ENCODE results near the gene CPM.

Gene CPM

DNA sequence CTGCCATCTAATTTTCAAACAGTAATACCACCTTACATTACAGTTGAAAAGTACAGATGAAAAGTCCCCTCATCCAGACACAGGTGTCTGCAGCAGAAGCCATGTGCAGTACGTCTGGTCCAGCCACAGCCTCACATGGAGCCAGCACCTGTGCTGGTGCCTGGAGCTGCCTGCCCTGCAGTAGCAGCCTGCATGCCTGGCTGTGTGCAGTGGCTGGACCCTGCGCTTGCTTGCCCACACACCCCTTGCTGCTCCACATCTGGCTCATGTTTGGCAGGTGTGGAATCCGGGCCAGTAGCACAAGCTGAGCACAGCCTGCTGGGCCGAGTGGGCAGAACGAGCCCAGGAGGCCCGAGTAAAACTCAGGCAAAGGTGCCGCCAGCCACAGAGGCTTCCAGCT, 21.8 kb upstream of the CPM start:
- DNase-seq = no peak

DNA sequence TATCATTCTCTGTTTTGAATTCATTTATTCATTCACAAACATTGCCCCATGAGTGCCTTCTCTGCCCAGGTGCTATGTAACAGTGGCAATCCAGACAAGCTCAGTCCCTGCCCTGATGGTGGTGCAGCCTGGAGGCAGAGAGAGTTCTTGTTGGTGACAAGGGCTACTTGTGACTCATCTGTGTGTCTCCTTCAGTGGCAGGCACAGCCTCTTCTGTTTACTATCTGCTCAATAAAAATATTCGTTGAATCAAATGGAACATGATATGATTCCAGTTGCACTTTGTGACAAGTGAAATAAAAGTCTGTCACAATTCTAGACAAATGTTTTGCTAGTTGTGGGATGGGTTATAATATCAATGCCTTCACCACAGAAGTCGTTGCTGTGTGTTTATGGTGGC, 20.6 kb upstream of the CPM start:
- DNase-seq = no peak

DNA sequence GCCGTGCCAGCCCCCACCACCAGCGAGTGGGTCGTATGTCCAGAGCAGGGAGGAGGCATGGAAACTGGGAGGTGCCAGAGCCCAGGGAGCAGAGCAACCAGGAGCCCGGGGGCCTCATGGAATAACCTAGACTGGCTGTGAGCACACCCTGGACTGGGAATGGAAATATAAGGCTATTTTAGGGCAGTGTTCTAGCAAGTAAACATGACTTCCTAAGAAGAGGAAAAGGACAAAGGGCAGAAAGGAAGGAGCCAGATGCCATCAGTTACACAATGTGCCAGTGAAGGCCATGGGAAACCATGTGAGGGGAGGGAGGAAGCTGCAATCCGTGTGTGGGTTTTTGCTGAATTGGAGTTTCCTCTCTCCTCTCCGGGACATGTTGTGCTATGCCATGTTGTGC, 18.7 kb upstream of the CPM start:
- peak in 3 of 14 donors; percentile 1 to 20 (median 9) for DNase-seq

DNA sequence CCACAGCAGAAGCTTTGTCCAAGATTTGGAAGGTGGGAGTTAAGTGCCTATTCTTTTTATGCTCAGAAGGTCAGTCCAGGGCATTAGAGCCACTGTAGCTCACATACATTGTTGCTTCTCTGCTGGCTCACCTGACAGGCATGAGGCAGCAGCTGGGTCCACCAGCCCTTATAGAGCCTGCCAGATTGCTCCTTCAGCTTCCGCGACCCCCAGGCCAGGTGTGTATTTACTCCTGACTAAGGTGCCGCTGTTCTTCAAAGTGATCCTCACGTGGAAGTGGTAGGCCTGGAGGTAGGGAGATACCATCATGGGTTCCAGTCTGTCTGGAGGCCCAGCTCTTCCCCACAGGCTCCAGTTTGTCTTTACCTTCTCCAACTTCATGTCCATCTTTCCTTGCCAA, 17.5 kb upstream of the CPM start:
- DNase-seq = no peak

DNA sequence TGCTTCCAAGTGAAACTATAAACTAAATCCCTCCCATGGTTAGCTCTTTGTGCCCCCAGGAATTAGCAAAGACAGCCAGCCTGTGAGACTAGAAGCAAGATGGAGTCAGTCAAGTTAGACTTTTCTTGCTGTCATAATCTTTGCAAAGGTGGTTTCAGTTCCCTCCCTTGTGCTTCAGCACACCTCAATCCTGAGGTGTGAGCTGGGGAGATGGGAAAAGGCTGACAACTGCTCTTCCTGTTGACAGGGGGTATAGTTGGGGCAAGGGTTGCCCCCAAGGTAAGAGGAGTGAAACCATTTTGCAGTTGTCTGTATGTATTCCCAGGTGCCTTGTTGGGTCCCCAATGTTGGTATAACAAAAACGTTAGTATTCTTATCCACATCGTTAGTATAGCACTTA, 12.3 kb upstream of the CPM start:
- no peak for DNase-seq

DNA sequence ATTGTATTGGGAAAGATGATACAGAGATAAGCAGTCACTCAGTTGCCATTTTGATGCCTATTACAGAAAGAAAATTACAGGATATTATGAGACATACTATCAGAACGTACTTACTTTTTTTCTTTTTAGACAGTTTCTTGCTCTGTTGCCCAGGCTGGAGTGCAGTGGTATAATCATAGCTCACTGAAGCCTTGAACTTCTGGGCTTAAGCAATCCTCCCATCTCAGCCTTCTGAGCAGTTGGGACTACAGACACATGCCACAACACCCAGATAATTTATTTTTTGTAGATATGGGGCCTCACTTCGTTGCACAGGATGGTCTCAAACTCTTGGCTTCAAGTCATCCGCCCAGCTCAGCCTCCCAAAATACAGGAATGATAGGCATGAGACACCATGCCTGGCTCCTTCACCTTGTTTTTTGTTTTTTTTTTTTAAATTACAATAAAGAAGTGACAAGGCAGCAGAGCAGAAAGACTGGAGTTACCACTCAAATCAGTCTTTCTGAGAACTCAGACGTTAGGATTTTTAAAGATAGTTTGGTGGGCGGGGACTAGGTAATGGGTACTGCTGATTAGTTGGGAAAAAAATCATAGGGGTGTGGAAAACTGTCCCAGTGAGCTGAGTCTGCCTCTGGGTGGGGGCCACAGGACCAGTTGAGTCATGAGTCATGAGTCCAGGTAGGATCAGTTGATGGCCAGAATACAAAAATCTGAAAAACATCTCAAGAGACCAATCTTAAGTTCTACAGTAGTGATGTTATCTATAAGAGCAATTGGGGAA, 11.5 kb upstream of the CPM start:
- DNase-seq = no peak

DNA sequence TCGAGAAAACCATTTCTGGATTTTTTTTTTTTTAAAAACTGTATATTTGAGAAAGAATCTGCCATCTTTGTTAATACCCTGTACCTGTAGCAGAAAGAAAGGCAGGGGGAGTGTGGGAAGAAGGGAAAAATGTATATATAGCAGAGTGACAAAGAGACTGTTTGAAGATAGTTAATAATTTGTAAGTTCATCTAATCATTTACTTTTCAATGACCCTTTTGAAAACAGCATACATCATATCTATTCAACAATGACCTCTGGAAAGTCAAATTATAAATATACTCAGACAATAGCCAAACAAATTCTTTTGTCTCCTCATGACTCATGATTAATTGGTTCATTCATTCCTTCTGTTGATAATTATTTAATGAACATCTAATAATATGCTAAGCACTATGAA, 10.9 kb upstream of the CPM start:
- no peak for DNase-seq

DNA sequence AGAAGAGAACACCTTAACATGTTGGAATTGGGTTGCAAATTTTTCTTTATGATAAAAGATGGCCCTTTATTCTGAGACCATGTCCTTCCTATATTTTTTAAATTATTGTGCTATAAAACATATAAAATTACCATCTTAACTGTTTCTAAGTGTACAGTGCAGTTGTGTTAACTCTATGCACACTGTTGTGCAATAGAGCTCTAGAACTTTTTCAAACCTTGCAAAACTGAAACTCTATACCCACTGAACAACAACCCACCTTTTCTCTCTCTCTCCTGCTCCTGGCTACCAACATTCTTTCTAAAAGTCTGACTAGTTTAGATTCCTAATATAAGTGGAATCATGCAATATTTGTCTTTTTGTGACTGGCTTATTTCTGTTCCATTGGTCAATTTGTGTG, 7.8 kb upstream of the CPM start:
- DNase-seq = no peak

DNA sequence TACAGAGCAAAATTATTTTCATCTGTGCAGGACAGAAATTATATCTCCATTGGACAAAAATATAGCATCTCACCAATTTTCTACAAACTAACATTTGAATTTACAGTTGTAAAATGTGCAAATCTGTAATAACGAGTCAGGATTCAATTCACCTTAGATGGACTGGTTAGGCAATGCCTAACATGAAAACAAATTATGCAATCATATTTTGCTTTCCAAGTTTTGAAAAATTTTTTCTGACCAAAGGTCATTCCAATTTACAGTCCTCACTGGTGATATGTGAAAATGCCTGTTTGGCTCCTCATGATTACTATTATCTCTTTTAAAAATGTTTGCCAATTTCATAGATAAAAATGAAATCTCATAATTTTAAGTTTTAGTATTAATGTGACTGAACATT, 6.5 kb upstream of the CPM start:
- DNase-seq = no peak

DNA sequence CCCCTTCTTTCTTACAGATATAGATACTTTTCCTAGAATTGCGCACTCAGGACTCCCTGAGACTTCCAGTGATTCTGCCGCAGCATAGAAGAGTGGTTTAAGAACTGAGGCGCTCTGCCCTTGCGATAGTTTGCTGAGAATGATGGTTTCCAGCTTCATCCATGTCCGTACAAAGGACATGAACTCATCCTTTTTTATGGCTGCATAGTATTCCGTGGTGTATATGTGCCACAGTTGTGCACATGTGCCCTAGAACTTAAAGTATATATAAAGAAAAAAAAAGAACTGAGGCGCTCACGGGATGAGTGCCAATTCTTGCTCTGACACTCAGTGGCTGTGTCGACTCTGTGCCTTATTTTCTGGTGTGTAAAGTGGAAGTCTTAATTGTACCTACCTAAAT, 1.4 kb upstream of the CPM start:
- DNase-seq = no peak

DNA sequence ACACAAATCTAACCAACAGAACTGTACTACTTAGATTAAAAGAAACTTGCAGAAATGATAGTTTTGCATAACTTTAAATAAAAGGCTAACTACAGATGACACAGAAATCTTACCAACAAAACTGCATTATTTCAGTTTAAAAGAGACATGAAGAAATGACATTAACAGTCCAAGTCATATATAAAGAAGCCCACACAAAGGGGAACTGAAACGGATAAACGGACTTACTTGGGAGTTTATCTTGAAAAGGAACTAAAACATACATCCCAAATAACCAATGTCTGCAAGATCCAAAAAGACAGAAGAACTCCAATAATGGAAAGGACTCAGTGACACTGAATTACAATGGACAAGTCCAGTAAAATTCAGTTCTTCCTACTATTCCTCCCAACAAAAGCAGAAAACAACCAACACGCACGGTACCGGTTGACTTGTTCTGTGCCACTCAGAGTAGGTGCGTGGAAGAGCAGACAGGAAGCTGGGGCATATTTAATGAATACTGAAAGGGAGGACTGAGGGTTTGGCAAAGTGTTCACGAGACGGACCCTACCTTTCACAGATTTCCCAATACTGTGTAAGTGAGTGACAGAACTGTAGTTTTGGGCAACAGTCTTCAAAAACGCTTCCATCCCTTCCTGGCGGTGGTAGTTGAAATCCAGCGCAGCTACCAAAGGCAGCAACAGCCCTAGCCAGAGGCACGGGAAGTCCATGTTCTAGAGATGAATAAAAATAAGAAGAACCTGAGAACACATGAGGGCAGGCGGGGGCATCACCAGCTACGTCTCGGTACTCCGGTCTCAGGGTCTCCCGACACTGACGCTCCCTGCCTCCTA, 627 bp downstream of the CPM start:
- DNase-seq = peak in 6 of 14 donors; percentile 26 to 75 (median 52)

DNA sequence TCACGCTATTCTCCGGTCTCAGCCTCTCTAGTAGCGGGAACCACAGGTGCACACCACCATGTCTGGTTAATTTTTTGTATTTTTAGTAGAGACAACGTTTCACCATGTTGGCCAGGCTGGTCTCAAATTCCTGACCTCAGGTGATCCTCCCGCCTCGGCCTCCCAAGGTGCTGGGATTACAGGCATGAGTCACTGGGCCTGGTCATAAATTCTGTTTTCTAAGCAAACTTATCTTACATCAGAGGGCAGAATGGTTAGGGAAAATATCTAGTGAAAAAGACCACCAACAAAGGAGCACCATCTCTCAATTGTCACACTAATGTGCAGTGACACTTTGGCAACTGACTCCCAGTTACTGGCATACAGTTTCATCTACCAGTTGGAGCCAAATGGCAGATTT, 2.8 kb downstream of the CPM start:
- DNase-seq = no peak

DNA sequence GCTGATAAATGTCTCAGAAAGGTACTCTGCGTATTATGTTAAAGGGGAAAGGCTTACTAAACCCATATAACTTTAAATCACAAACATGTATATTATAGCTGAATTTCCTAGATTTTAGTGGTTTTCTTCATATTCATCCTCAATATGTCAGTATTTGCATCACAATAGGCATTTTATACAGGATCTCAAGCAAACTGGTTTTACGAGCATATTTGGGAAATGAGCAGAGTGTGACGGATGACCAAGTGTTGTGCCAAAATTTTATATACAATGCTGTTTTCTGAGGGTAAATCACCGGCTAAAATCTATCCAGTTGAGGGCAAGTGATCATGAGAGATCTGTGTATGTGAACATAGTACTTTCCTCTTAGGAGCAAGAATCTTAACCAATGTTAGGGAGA, 8.4 kb downstream of the CPM start:
- no peak for DNase-seq

DNA sequence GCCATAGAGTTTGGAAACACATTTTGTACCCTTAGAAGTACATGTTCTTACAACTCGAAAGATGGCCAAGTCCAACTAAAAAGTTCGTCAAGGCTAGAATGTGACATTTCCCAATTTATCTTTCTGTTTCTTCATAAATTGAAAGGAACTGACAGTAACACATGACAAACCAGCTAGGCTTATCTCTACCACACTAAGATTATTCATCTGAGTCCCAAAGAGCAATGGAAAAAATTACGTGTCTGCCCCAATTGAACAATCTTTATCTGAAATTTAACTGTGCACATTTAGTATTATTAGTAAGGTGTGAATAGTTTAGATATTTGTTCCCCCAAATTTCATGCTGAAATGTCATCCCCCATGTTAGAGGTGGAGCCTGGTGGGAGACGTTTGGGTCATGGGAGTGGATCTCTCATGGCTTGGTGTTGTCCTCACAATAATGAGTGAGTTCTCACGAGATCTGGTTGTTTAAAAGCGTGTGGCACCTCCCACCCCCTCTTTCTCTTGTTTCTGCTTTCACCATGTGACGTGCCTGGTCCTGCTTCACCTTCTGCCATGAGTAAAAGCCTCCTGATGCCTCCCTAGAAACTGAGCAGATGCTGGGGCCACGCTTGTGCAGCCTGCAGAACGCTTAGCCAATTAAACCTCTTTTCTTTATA, 13.3 kb downstream of the CPM start:
- no peak for DNase-seq

DNA sequence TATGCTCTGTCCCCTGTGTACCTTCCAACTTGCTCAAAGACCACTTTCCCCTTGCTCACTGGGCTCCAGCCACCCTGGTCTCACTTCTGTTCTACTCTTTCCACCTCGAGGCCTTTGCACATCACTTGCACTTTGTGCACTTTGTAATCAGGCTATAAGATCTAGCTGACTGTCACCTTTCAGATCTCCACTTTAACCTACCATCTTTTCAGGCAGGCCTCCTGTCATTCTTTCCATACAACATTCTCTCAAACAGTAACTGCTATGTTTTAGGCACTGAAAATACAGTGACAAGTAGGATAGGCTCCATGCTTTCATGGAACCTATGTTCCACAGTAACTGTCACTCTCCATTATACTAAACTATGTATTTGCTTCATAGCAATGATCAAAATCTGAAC, 14.0 kb downstream of the CPM start:
- DNase-seq = no peak

DNA sequence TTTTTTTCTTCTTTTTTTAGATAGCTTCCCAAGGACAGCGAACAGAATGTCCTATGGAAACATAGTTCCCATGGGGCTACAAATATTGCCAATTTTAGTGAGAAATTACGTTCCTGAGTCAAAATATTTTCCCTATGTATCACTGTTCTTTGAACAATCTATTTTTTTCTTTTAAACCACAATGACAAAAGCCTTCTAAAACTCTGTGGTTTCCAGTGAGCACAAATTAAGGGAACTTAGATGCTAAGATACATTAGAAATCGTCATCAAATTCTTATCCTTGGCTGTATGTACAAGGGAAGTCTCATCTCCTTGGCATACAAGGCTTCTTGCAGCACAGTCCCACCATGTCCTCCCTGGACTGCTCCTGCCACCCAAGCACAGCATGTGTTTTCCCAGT, 17.9 kb downstream of the CPM start:
- no peak for DNase-seq

DNA sequence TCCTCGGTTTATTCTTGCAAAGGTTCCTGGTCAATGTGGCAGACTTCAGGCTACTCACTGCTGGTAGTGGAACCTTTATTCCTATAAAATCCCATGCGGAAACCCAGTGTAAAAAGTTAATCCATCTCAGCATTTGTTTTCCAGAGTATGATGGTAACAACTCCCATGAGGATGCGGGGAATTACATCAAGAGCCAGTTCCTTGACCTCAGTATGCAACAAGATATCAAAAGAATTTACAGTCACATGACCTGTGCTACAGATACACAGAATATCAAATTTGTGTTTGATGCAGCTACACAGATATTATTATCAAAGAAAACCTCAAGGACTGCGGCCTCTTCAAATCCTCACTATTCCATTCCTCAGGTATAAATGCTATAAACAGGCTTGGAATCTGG, 19.3 kb downstream of the CPM start:
- DNase-seq = no peak

DNA sequence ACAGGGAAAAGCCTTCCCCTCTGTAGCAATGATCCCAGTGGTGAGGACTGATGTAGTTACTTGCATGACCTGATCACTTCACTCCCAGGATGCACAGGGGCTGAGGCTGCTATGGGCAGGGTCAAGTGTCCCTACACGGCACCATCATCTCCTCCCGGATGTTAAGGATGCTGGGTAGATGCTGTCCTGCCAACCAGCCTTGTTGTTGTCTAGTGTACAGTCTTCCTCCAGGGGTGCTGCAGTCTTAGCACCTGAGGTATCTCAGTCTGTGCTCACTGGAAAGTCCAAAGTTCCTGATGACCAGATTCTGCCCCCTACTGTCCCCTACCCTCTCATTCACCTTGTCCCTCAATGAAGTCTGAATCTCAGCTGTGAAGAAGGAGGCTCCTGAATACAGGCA, 20.1 kb downstream of the CPM start:
- no peak for DNase-seq

DNA sequence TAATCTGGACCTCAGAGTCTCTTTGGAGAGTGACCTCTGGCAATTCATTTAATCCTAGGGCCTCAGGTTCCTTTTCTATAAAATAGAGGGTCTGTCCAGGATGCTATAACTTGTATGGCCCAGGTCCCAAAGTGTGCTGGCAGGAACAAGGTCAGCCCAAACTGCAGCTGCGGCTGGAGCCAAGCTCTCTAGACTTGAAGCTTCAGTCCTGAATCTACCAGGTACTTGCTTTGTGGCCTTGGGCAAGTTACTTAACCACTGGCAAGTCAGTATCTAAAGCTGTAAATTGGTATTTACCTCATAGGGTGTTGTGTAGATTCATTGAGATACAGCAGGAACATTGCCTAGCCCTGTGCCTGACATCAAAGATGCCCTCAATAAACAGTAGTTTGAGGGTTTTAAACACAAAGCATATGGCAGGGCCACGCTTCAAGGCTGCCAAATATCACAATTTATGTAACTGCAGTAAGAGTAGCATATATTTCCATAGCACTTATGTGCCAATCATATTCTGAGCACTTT, 21.7 kb downstream of the CPM start:
- DNase-seq = no peak

DNA sequence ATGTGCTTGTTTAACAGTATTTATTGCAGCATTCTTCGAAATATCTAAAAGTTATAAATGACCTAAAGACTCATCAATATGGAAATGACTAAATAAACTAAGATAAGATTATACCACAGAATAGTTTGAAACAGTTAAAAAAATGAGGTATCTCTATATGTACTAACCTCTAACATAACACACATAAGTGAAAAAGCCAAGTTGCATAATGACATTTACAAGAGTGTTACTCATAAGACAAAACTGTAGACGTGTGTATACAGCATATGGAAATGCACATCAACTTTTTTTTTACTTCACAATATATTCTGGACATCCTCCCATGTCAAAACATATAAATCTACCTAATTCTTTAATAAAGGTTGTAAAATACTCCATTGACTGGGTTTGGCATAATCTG, 22.8 kb downstream of the CPM start:
- DNase-seq = no peak

DNA sequence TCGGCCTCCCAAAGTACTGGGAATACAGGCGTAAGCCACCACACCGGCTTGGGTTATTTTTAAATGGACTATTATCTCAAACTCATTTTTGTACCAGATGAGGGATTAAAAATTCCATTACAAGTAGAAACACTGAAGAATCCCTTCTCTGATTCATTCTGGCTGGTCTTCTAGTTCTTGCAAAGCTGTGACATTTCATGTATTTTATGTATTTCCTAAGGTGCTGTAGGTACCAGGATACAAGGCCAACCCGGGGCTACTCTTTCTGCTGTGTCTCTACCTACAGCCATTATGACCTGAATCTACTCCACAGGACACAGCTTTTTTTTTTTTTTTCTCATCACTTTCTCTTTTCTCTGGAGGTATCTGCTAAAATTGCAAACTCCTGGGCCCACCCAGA, 24.9 kb downstream of the CPM start:
- no peak for DNase-seq

DNA sequence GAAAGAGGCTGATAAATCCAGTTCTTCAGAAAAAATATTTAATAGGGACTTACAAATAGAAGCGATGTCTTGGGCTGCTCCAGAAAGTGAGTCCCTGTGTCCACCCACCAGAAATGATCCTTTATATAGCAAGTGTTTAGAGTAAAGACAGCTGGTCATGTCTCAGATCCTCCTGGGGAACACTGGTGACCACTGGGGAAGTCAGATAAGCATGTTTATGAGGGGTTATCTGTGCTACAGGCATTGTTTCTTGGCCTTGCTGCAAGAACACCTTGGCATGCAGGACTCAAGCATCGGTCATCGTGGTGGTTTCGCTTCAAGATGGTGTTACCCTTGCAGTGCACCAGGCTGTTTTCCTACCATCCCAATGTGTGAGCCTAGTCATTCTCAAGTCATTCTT, 27.2 kb downstream of the CPM start:
- DNase-seq = no peak

DNA sequence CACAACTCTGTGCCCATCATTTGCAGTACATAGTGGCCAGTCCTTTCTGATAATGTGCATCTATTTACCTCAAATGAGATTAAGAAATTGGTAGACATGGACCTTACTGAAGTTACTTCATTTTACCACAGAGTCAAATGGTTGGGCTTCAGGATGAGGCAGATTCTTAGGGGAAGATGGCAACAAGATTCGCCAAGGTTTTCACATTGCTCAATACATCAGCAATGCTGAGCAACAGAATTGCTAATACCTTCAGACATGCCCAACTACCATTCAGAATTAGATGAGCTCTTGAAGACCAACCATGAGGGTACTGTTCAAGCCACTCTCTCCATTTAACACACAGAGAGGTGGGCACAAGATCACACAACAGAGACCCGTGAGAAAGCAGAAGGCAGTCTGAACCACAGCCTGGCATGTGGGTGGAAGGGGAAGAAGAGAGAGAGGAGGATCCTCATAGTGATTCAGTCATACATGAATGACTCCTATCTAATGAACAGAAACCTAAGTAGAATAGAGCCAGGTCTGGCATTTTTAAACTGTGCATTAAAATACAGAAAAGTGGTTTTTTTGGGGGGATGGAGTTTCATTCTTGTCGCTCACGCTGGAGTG, 28.5 kb downstream of the CPM start:
- no peak for DNase-seq
